Neural cell (in vitro differentiated cells): ENCODE data around the gene GOLM1.

Source experiments
- CTCF ChIP-seq: fragments of 450-650 bp; IDR thresholded peaks from 2 replicates; pipeline ENCODE4 v1.5.1; 2014; ENCODE audit warnings: antibody characterized with exemption, mild to moderate bottlenecking, moderate library complexity; ENCODE audit not compliant: poor library complexity, severe bottlenecking
- EP300 ChIP-seq: fragments of 450-650 bp; conservative IDR thresholded peaks from 2 replicates; pipeline ENCODE4 v1.6.1; 2014; ENCODE audit warnings: antibody characterized with exemption, mild to moderate bottlenecking, moderate library complexity; ENCODE audit not compliant: poor library complexity, severe bottlenecking
- EZH2 ChIP-seq: fragments of 200-600, 300-800 bp; shearing (Covaris generic), sonication (generic); IDR thresholded peaks from 2 replicates; pipeline ENCODE4 v1.6.1; 2014; ENCODE audit warnings: antibody characterized with exemption, low read length, borderline replicate concordance, mild to moderate bottlenecking; ENCODE audit not compliant: insufficient read depth, poor library complexity, severe bottlenecking
- MXI1 ChIP-seq: fragments of 450-650 bp; conservative IDR thresholded peaks from 2 replicates; pipeline ENCODE4 v1.6.1; 2014; ENCODE audit warnings: antibody characterized with exemption, mild to moderate bottlenecking; ENCODE audit not compliant: poor library complexity, severe bottlenecking
- POLR2AphosphoS5 ChIP-seq: IDR thresholded peaks from 2 replicates; pipeline ENCODE4 v1.6.1; 2012
- RAD21 ChIP-seq: fragments of 450-650 bp; conservative IDR thresholded peaks from 2 replicates; pipeline ENCODE4 v1.6.1; 2014; ENCODE audit warnings: antibody characterized with exemption, mild to moderate bottlenecking, moderate library complexity
- REST ChIP-seq: IDR thresholded peaks from 2 replicates; pipeline ENCODE4 v1.6.1; 2012; ENCODE audit warnings: borderline replicate concordance
- SMC3 ChIP-seq: fragments of 450-650 bp; conservative IDR thresholded peaks from 2 replicates; pipeline ENCODE4 v1.6.1; 2014; ENCODE audit warnings: antibody characterized with exemption, mild to moderate bottlenecking, moderate library complexity; ENCODE audit not compliant: poor library complexity
- TAF1 ChIP-seq: IDR thresholded peaks from 2 replicates; pipeline ENCODE4 v1.6.1; 2012; ENCODE audit warnings: low read depth

- TF ChIP-seq CTCF (no peak), EZH2 (no peak), POLR2AphosphoS5 (no peak), RAD21 (no peak), REST (no peak), EP300 (no peak), SMC3 (no peak), MXI1 (no peak), TAF1 (no peak)
Measured at GRCh38 chr9:86077276-86077675, 22.1 kb downstream of the GOLM1 start.
